AG04450 (cell line): Measurements from ENCODE around the gene TSHZ2. TPM values are rescaled to one million over a fixed set of nuclear protein-coding genes. Genes with fewer than 3 reads are reported as not detected.

Experiments
- CTCF ChIA-PET: fragments of 300-600, 350-600 bp; formaldehyde crosslinking; extraction: SDS; loops from one replicate; lab custom pipeline; 2022; ENCODE audit warnings: antibody characterized with exemption, inconsistent platforms; lab: Charles Lee
- POLR2A ChIA-PET: fragments of 350-600 bp; formaldehyde crosslinking; extraction: SDS; loops from one replicate; lab custom pipeline; 2021; ENCODE audit warnings: antibody characterized with exemption, inconsistent platforms; lab: Yijun Ruan, JAX
- DNase-seq: peaks from one replicate; pipeline ENCODE4 v3.0.0-alpha.2; 2011; ENCODE audit warnings: low read depth, low spot score
- H3K27ac ChIP-seq: one replicate; pipeline ENCODE4 v1.5.1; 2012; ENCODE audit warnings: low read depth, low read length, control low read depth
- H3K27me3 ChIP-seq: one replicate; pipeline ENCODE4 v1.6.0; 2012; ENCODE audit warnings: low read length; ENCODE audit not compliant: control insufficient read depth, insufficient read depth
- H3K4me3 ChIP-seq: 2 replicates; pipeline ENCODE4 v1.5.1; 2011; ENCODE audit warnings: mild to moderate bottlenecking, low read depth, low read length, control low read depth
- H3K9me3 ChIP-seq: 2 replicates; pipeline ENCODE4 v1.5.1; 2012; ENCODE audit warnings: low read length; ENCODE audit not compliant: control insufficient read depth, insufficient read depth
- polyA plus RNA-seq: library from polyadenylated mRNA; depleted of rRNA; stranded (reverse); fragments of >200 nt; gene quantifications from 2 replicates; pipeline ENCODE4 v1.2.3, GENCODE V29; 2011
- TF ChIP-seq, protein P1 (sequence below): IDR thresholded peaks from 2 replicates; pipeline ENCODE4 v1.5.1; 2011; ENCODE audit warnings: low read depth, low read length, control low read depth, inconsistent platforms

TSHZ2 gene
- polyA plus RNA-seq, 1 experiment: not detected

DNA sequence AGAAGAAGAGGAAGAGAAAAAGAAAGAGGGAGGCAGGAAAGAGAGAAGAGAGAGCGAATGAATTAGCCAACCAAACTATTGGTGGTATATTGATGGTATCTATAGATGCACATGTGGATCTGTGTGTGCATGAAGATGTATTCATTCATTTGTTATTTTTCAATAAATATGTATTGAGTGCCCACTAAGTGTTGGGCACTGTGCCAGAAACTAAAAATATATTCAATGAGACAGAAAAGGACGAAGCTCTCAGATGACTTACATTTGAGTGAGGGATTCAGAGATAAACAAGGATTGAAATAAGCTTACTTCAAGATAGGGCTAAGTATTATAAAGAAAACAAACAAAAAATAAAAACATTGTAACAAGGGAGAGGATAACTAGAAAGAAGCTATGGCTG lies 154.9 kb downstream of the TSHZ2 start:
- DNase-seq: no peak
- no peak overlapping the region for H3K4me3 ChIP-seq
- no peaks in the 10 kb centered on the region for H3K9me3 ChIP-seq
- ChIA-PET POLR2A (no interaction called here), CTCF (no interaction called here)
- no peaks in the 10 kb centered on the region for H3K27me3 ChIP-seq
- TF ChIP-seq, protein P1, sequence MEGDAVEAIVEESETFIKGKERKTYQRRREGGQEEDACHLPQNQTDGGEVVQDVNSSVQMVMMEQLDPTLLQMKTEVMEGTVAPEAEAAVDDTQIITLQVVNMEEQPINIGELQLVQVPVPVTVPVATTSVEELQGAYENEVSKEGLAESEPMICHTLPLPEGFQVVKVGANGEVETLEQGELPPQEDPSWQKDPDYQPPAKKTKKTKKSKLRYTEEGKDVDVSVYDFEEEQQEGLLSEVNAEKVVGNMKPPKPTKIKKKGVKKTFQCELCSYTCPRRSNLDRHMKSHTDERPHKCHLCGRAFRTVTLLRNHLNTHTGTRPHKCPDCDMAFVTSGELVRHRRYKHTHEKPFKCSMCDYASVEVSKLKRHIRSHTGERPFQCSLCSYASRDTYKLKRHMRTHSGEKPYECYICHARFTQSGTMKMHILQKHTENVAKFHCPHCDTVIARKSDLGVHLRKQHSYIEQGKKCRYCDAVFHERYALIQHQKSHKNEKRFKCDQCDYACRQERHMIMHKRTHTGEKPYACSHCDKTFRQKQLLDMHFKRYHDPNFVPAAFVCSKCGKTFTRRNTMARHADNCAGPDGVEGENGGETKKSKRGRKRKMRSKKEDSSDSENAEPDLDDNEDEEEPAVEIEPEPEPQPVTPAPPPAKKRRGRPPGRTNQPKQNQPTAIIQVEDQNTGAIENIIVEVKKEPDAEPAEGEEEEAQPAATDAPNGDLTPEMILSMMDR: no peak
- no peak overlapping the region for H3K27ac ChIP-seq

- no peaks in the 10 kb centered on the region for H3K9me3 ChIP-seq
- no peak overlapping the region for H3K4me3 ChIP-seq
- H3K27me3 ChIP-seq: no peaks in the 10 kb centered on the region
- no peak for DNase-seq
- TF ChIP-seq, protein P1: no peak
- CTCF ChIA-PET: no interaction called here
- POLR2A ChIA-PET: no interaction called here
- no peak overlapping the region for H3K27ac ChIP-seq
These were observed 155.8 kb downstream of the TSHZ2 start for GRCh38 chr20:53128004-53128403.

GRCh38 chr20:53129563-53129962 lies 157.4 kb downstream of the TSHZ2 start:
- no peak overlapping the region for H3K27ac ChIP-seq
- DNase-seq: no peak
- no peak overlapping the region for H3K4me3 ChIP-seq
- TF ChIP-seq, protein P1: no peak
- H3K27me3 ChIP-seq: no peaks in the 10 kb centered on the region
- POLR2A ChIA-PET: no interaction called here
- CTCF ChIA-PET: no interaction called here
- no peaks in the 10 kb centered on the region for H3K9me3 ChIP-seq

GRCh38 chr20:53130795-53131194 lies 158.6 kb downstream of the TSHZ2 start:
- TF ChIP-seq, protein P1: no peak

GRCh38 chr20:53133125-53133524 lies 161.0 kb downstream of the TSHZ2 start:
- H3K27me3 ChIP-seq: no peaks in the 10 kb centered on the region
- H3K27ac ChIP-seq: no peak overlapping the region
- CTCF ChIA-PET: no interaction called here
- POLR2A ChIA-PET: no interaction called here
- TF ChIP-seq, protein P1: no peak
- no peak overlapping the region for H3K4me3 ChIP-seq
- no peak for DNase-seq
- no peaks in the 10 kb centered on the region for H3K9me3 ChIP-seq

More at GRCh38 chr20:53130795-53131194, 158.6 kb downstream of the TSHZ2 start:
- Histone ChIP-seq H3K27me3 (no peaks in the 10 kb centered on the region), H3K9me3 (no peaks in the 10 kb centered on the region), H3K4me3 (no peak overlapping the region), H3K27ac (no peak overlapping the region)
- no peak for DNase-seq
- ChIA-PET CTCF (no interaction called here), POLR2A (no interaction called here)
